GM12874 (cell line): ENCODE data around the gene TMEM138.

ENCODE experiments used
- TF ChIP-seq, protein P1 (sequence below): IDR thresholded peaks from 2 replicates; pipeline ENCODE4 v1.5.1; 2011; ENCODE audit warnings: low read depth, mild to moderate bottlenecking, control low read depth, low read length, moderate library complexity; ENCODE audit not compliant: insufficient read depth

Gene TMEM138

DNA sequence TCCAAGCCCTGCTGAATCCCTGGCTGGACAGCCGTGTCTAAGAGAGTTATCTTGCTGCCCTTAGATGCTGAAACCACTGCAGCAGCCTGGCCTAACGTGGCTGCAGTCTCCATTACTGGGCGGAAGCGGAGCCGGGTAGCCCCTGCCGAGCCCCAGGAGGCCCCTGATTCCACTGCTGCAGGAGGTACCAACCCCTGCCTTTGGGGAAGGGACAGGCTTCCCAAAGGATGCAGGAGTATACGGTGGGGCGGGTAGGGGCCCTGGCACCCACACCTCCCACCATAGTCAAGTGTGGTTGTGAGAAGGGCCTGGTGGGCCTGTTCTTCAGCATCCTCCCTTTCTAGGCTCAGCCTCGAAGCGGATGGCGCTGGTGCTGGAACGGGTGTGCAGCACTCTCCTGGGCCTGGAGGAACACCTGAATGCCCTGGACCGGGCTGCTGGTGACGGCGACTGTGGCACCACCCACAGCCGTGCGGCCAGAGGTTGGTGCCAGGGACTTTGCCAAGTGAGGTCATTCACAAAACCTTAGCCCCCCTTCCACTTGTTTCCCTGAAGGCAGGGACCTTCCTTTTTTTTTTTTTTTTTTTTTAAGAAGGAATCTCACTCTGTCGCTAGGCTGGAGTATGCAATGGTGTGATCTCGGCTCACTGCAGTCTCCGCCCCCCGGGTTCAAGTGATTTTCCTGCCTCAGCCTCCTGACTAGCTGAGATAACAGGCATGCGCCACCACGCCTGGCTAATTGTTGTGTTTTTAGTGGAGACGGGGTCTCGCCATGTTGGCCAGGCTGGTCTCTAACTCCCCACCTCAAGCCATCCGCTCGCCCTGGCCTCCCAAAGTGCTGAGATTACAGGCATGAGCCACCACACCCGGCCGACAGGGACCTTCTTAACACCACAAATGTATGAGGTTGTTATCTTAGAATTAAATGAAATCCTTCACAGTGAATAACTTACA, 18.1 kb upstream of the TMEM138 start:
- TF ChIP-seq, protein P1, sequence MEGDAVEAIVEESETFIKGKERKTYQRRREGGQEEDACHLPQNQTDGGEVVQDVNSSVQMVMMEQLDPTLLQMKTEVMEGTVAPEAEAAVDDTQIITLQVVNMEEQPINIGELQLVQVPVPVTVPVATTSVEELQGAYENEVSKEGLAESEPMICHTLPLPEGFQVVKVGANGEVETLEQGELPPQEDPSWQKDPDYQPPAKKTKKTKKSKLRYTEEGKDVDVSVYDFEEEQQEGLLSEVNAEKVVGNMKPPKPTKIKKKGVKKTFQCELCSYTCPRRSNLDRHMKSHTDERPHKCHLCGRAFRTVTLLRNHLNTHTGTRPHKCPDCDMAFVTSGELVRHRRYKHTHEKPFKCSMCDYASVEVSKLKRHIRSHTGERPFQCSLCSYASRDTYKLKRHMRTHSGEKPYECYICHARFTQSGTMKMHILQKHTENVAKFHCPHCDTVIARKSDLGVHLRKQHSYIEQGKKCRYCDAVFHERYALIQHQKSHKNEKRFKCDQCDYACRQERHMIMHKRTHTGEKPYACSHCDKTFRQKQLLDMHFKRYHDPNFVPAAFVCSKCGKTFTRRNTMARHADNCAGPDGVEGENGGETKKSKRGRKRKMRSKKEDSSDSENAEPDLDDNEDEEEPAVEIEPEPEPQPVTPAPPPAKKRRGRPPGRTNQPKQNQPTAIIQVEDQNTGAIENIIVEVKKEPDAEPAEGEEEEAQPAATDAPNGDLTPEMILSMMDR = no peak

GRCh38 chr11:61345170-61345610, 17.0 kb upstream of the TMEM138 start:
- TF ChIP-seq, protein P1 = no peak

DNA sequence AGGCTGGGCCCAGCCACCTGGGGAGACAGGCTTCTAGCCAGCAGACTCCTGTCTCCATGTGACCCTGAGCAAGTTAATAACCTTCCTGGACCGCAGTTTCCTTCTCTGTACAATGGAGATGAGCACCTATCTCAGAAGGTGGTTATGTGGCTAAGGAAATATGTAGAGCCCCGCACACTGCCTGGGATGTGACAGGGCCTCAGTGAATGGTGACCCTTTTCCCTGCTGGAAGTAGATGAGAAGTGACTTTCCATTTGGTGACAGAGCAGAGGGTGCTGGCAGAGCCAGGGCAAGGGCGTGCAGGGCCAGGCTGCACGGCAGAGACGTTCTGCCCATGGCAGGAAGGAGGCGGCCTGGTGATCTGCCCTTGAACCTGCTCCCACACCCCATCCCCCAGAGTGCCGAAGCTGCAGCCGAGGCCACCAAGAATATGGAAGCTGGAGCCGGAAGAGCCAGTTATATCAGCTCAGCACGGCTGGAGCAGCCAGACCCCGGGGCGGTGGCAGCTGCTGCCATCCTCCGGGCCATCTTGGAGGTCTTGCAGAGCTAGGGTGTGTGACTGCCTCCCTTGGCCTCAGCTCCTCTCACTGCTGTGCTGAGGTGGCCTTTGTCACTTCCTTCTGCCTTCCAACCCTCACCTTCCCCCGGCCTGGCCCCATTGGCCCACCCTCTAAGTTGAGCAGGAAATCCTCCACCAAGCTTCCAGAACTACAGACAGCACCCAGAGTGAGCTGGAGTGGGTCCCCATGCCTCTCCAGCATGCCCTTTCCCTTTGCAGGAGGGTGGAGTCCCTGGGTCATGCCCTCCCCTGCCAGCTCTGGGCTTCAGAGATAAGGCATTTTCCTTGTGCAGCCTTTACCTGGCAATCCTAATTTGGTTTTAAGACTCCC, 16.0 kb upstream of the TMEM138 start:
- TF ChIP-seq, protein P1 = no peak

- TF ChIP-seq, protein P1 = no peak
Observed at GRCh38 chr11:61347916-61348461, 14.2 kb upstream of the TMEM138 start.

- TF ChIP-seq, protein P1 = no peak
Observed at GRCh38 chr11:61349189-61349751, 12.9 kb upstream of the TMEM138 start.

DNA sequence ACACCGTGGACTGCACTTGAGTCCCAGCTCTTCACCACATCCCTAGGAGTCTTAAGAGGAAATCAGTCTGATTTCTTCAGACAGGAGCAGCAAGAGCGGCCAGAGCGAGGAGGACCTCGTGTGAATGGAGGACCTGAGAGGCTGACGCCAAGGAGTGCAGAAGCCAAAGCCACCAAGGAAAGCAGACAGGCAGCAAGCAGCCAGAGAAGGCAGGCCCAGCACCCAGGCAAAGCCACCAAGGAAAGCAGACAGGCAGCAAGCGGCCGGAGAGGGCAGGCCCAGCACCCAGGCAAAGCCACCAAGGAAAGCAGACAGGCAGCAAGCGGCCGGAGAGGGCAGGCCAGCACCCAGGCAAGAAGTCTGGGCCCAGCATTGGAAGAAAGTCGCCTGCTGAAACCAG, 12.3 kb upstream of the TMEM138 start:
- TF ChIP-seq, protein P1 = no peak
